ENCODE measurements around the gene KCNJ4.

DNA sequence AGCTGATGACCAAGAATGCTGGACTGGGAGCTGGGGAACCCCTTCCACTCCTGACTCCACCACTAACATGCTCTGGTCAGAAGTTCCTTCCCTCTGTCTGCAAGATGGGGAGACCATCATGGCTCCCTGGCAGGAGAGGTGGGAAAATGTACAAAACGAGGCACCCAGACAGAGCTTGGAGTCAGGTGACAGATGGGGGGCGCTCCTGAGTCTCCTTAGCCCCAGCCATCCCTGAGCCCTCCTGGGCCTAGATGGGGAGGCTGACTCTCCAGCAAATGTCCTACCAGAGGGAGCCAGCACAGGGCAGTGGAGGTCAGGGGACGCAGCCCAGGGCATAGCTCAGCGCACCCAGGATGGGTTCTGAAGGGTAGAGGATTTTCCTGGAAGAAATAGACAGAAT is 20.0 kb downstream of the KCNJ4 start:
- TF ChIP-seq, protein P1, sequence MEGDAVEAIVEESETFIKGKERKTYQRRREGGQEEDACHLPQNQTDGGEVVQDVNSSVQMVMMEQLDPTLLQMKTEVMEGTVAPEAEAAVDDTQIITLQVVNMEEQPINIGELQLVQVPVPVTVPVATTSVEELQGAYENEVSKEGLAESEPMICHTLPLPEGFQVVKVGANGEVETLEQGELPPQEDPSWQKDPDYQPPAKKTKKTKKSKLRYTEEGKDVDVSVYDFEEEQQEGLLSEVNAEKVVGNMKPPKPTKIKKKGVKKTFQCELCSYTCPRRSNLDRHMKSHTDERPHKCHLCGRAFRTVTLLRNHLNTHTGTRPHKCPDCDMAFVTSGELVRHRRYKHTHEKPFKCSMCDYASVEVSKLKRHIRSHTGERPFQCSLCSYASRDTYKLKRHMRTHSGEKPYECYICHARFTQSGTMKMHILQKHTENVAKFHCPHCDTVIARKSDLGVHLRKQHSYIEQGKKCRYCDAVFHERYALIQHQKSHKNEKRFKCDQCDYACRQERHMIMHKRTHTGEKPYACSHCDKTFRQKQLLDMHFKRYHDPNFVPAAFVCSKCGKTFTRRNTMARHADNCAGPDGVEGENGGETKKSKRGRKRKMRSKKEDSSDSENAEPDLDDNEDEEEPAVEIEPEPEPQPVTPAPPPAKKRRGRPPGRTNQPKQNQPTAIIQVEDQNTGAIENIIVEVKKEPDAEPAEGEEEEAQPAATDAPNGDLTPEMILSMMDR (conservative IDR thresholded peaks at IDR 0.05) = no peak; the same call in 1 of the 2 replicates
- TF ChIP-seq EZH2 (IDR thresholded peaks at IDR 0.05; ENCODE audit: low read depth) = no peak

Measured in PC-9 (cell line).